K562 (cell line): ENCODE results near the gene BCORL1. TPM values are rescaled to one million over a fixed set of nuclear protein-coding genes. Genes with fewer than 3 reads are reported as not detected.

ENCODE experiments used
- ATAC-seq: fragments of 200-7000 bp; cut with Tn5 transposase; 3 replicates; pipeline ENCODE4 v1.9.1; 2020; ENCODE audit warnings: moderate library complexity
- BruUV-seq: library from RNA; stranded (reverse); fragments of 400-500 nt; replicated peaks from 2 replicates; lab custom pipeline; 2021; lab: Mats Ljungman, UMichigan
- CTCF ChIA-PET: fragments of 300-600 bp; formaldehyde crosslinking; extraction: SDS; loops from one replicate; lab custom pipeline; 2021; ENCODE audit warnings: low intra/inter-chr PET ratio; lab: Yijun Ruan, JAX
- POLR2A ChIA-PET: fragments of 300-600, 350-650 bp; sonication (Branson Sonifier 250); formaldehyde crosslinking; extraction: SDS; loops from one replicate; lab custom pipeline; 2021; ENCODE audit warnings: antibody characterized with exemption, inconsistent platforms; lab: Yijun Ruan, JAX
- DNase-seq, 4 experiments: peaks; one replicate each; pipeline versions ENCODE4 v3.0.0 to v3.0.0-alpha.2; 2011 to 2018; ENCODE audit warnings: low spot score in 3 of 4, mixed read lengths in 3 of 4; ENCODE audit errors: extremely low read depth in 1 of 4
- FAIRE-seq: peaks from 2 replicates; lab custom pipeline; 2011; peaks lifted over from hg19 to GRCh38; lab: Jason Lieb, UNC
- H2AFZ ChIP-seq: 2 replicates; pipeline ENCODE4 v1.6.0; 2011; ENCODE audit warnings: low read depth, low read length, control low read depth, inconsistent platforms
- H3K27ac ChIP-seq: fragments of 200-600 bp; 3 replicates; pipeline ENCODE4 v1.8.0; 2011; ENCODE audit warnings: low read depth, mild to moderate bottlenecking, control low read depth, inconsistent platforms, low read length, moderate library complexity, mixed read lengths; ENCODE audit errors: extremely low read depth
- H3K27me3 ChIP-seq, 2 experiments: fragments of 300-600 bp in 1 of 2; 2 replicates in 1 of 2; 3 replicates in 1 of 2; pipeline versions ENCODE4 v1.6.0 to v1.8.0; 2011; ENCODE audit warnings: inconsistent platforms in 2 of 2, low read length in 2 of 2, mild to moderate bottlenecking in 1 of 2, mixed read lengths in 1 of 2, moderate library complexity in 1 of 2; ENCODE audit not compliant: control insufficient read depth in 2 of 2, insufficient read depth in 2 of 2
- H3K36me3 ChIP-seq: fragments of 300-600 bp; 3 replicates; pipeline ENCODE4 v1.8.0; 2011; ENCODE audit warnings: mild to moderate bottlenecking, low read length, inconsistent platforms; ENCODE audit not compliant: control insufficient read depth, insufficient read depth
- H3K4me1 ChIP-seq, 2 experiments: fragments of 200-600 bp in 1 of 2; replicated peaks in 1 of 2; 2 replicates in 1 of 2; 3 replicates in 1 of 2; pipeline versions ENCODE4 v1.5.1 to v1.8.0; 2011; ENCODE audit warnings: inconsistent platforms in 2 of 2, low read length in 2 of 2, mild to moderate bottlenecking in 1 of 2, mixed read lengths in 1 of 2, moderate library complexity in 1 of 2; ENCODE audit not compliant: control insufficient read depth in 2 of 2, insufficient read depth in 2 of 2
- H3K4me2 ChIP-seq: 2 replicates; pipeline ENCODE4 v1.6.1; 2011; ENCODE audit warnings: low read length, control low read depth, inconsistent platforms, mixed read lengths; ENCODE audit not compliant: insufficient read depth
- H3K4me3 ChIP-seq: fragments of 200-600 bp; sonication (generic), shearing (Covaris generic); 2 replicates; pipeline ENCODE4 v1.5.1; 2016; ENCODE audit warnings: control low read depth, inconsistent platforms
- H3K79me2 ChIP-seq: fragments of 200-600 bp; 3 replicates; pipeline ENCODE4 v1.8.0; 2011; ENCODE audit warnings: low read length, inconsistent platforms; ENCODE audit not compliant: control insufficient read depth, insufficient read depth
- H3K9ac ChIP-seq, 2 experiments: 2 replicates each; pipeline versions ENCODE4 v1.6.0 to v1.6.1; 2011; ENCODE audit warnings: low read depth in 2 of 2, low read length in 2 of 2, control low read depth in 1 of 2, inconsistent platforms in 1 of 2, mild to moderate bottlenecking in 1 of 2, mixed read lengths in 1 of 2; ENCODE audit not compliant: insufficient read depth in 1 of 2
- H3K9me1 ChIP-seq: one replicate; pipeline ENCODE4 v1.6.0; 2011; ENCODE audit warnings: inconsistent platforms, mild to moderate bottlenecking, low read length, moderate library complexity; ENCODE audit not compliant: control insufficient read depth, insufficient read depth
- H3K9me3 ChIP-seq: replicated peaks from 2 replicates; pipeline ENCODE4 v1.5.1; 2011; ENCODE audit warnings: low read depth, low read length, inconsistent platforms; ENCODE audit not compliant: control insufficient read depth, insufficient read depth
- H4K20me1 ChIP-seq: replicated peaks from 2 replicates; pipeline ENCODE4 v1.6.1; 2011; ENCODE audit warnings: low read length, inconsistent platforms, mixed read lengths; ENCODE audit not compliant: control insufficient read depth, insufficient read depth
- NR2C2 ChIP-seq, 2 experiments: fragments of 200-800 bp in 1 of 2; sonication (Bioruptor generic) in 1 of 2; sonication (generic) in 1 of 2; formaldehyde crosslinking in 1 of 2; IDR thresholded peaks; 2 replicates each; pipeline versions ENCODE4 v1.6.1 to v1.8.0; 2016 to 2022; ENCODE audit warnings: mild to moderate bottlenecking in 1 of 2, missing compliant biosample characterization in 1 of 2, missing genetic modification characterization in 1 of 2, missing genetic modification reagents in 1 of 2
- TARDBP ChIP-seq: fragments of 450-650 bp; IDR thresholded peaks from 2 replicates; pipeline ENCODE4 v1.6.1; 2016
- WGBS: fragments of 100-300 bp; shearing (Covaris generic); methylation state at CpG from one replicate; pipeline ENCODE4 v1.1.6; 2016; ENCODE audit warnings: low coverage, mixed read lengths; ENCODE audit not compliant: insufficient coverage; ENCODE audit errors: missing lambda C conversion rate; 5-methylcytosine and 5-hydroxymethylcytosine counted together
- in situ Hi-C: fragments of 300-500 bp; cut with MboI; formaldehyde crosslinking; loops from 4 replicates; pipeline ENCODE4 v1.15.0; 2018; ENCODE audit warnings: inconsistent platforms, mixed read lengths
- intact Hi-C: fragments of 100-400 bp; cut with micrococcal nuclease; formaldehyde crosslinking; loops from 2 replicates; pipeline ENCODE4 v1.14.2; 2022
- polyA plus RNA-seq, 8 experiments: library from polyadenylated mRNA; depleted of rRNA in 4 of 8; stranded (reverse) in 5 of 8; unstranded in 3 of 8; fragments of >200 nt; fragmentation: Nextera tagmentation in 2 of 8; fragmentation: Illumina TruSeq in 1 of 8; extraction: Ambion mirVana in 2 of 8; extraction: Trizol in 1 of 8; gene quantifications; 2 replicates each; pipeline versions ENCODE4 v1.2.1 to v1.2.3, GENCODE V29; 2011 to 2014; ENCODE audit warnings: inconsistent platforms in 1 of 8, missing spikeins in 1 of 8
- total RNA-seq, 7 experiments: library from RNA; depleted of rRNA in 6 of 7; stranded (reverse); fragments of >200 nt in 6 of 7; fragmentation: Illumina TruSeq in 2 of 7; extraction: Trizol in 2 of 7; gene quantifications; 2 replicates each; pipeline versions ENCODE4 v1.2.1 to v1.2.3, GENCODE V29; 2011 to 2021; ENCODE audit warnings: low replicate concordance in 1 of 7
- TF ChIP-seq, protein P1 (sequence below): fragments of 250-450 bp; sonication (Bioruptor Pico); IDR thresholded peaks from 2 replicates; pipeline ENCODE4 v1.5.1; 2021; ENCODE audit warnings: mild to moderate bottlenecking

BCORL1 gene
- total and polyA plus RNA-seq, 9 of the 15 experiments (the other 6 are each of a cell fraction or from before 2014, with no cell fraction given): 0.48 to 29.6 (median 2.1) TPM

DNA sequence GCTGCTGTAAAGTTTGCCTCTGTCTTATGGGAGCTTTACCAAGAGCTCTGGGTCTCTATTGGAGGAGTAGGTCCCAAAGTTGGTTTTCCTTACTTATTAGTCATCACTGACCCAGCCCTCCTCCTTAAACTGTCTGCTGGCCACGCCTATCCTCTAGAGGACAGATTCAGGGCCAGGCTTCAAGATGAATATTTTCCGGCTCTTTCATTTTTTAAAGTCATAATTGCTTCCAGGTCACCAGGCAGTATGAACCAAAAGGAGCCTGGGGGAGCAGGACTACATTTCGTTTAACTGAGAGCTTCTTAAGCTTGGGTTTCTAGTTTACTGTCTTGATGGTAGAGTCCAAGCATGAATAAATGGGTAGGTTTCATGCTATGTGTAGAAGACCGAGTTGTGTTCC, 13.7 kb downstream of the BCORL1 start (continued):
- TF ChIP-seq, protein P1, sequence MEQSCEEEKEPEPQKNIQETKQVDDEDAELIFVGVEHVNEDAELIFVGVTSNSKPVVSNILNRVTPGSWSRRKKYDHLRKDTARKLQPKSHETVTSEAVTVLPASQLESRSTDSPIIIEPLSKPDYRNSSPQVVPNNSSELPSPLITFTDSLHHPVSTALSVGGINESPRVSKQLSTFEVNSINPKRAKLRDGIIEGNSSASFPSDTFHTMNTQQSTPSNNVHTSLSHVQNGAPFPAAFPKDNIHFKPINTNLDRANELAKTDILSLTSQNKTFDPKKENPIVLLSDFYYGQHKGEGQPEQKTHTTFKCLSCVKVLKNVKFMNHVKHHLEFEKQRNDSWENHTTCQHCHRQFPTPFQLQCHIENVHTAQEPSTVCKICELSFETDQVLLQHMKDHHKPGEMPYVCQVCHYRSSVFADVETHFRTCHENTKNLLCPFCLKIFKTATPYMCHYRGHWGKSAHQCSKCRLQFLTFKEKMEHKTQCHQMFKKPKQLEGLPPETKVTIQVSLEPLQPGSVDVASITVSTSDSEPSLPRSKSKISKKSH (CRISPR knock-in tag): no peak
- TF ChIP-seq NR2C2 (CRISPR knock-in tag; IDR thresholded peaks at IDR 0.05) (no peak), NR2C2 (tag; IDR thresholded peaks at IDR 0.05) (peak; percentile 78)

DNA sequence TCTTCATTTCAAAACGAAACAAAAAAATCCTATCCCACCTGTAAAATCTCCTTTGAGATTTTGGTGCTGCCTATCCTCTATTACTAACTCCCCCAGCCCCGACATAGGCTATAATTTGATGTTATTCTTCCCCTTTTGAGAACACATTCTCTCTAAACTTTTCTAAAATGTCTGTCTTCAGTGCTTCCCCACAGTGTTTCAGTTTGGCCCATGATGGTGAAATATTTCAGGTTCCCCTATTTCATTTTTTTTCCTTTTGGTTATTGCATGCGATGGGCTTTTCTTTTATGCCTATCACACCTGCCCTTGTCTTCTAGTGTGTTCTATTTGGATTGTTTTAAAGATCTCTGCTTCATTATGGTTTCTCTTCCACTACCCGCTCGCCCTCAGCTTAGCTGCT, 14.7 kb downstream of the BCORL1 start:
- 81% methylated on average over 5 of the region's 5 CpGs for WGBS
- ChIA-PET CTCF (no interaction called here), POLR2A (no interaction called here)
- intact Hi-C loops: no loop called here
- in situ Hi-C loops: no loop called here
- no peak overlapping the region for H2AFZ ChIP-seq
- H3K27ac ChIP-seq: no peak overlapping the region
- no peak for ATAC-seq
- no peak for TF ChIP-seq TARDBP
- H3K9me1 ChIP-seq: no peaks in the 10 kb centered on the region
- H3K9me3 ChIP-seq: no peaks in the 10 kb centered on the region
- no peak overlapping the region for H3K4me3 ChIP-seq
- H3K4me2 ChIP-seq: no peak overlapping the region
- no peak for FAIRE-seq
- no peak for DNase-seq
- H3K9ac ChIP-seq: no peak overlapping the region
- H3K79me2 ChIP-seq: peaks cover 58% of the 10 kb centered on the region
- no peaks in the 10 kb centered on the region for H3K27me3 ChIP-seq
- peaks cover 4 to 15% of the 10 kb centered on the region in 2 experiments; a peak in 4 of 5 replicates for H3K4me1 ChIP-seq
- H4K20me1 ChIP-seq: no peaks in the 10 kb centered on the region; the same call in 1 of the 2 replicates
- no TSS peak for BruUV-seq
- peaks cover 30% of the 10 kb centered on the region; the same call in 2 of the 3 replicates for H3K36me3 ChIP-seq
